M059J (cell line): ENCODE data around the gene MYH9. TPM values are rescaled to one million over a fixed set of nuclear protein-coding genes. Genes with fewer than 3 reads are reported as not detected.

Source experiments
- DNase-seq: peaks from one replicate; pipeline ENCODE4 v3.0.0-alpha.2; 2012; ENCODE audit warnings: low read depth
- total RNA-seq: library from RNA; depleted of rRNA; stranded (reverse); fragments of >200 nt; shearing (Covaris generic); gene quantifications from 2 replicates; pipeline ENCODE4 v1.2.3, GENCODE V29; 2014

Gene MYH9
- total RNA-seq, 1 experiment from 2014 or later = 320 TPM

GRCh38 chr22:36247955-36248354 is 139.8 kb downstream of the MYH9 start:
- no peak for DNase-seq

GRCh38 chr22:36246718-36247117 is 141.0 kb downstream of the MYH9 start:
- no peak for DNase-seq

- no peak for DNase-seq
Observed at GRCh38 chr22:36245805-36246356, 141.9 kb downstream of the MYH9 start.

GRCh38 chr22:36244522-36245391 is 143.0 kb downstream of the MYH9 start:
- peak; percentile 27 for DNase-seq

- no peak for DNase-seq
Observed at GRCh38 chr22:36243986-36244385, 143.8 kb downstream of the MYH9 start.

- DNase-seq = peak; percentile 93
Observed at GRCh38 chr22:36239401-36240171, 148.2 kb downstream of the MYH9 start, which contains the start of gene APOL2. Gene APOL2 (minus strand): TSS chr22:36239527. CDS start chr22:36233162, 6,365 bp downstream.

DNA sequence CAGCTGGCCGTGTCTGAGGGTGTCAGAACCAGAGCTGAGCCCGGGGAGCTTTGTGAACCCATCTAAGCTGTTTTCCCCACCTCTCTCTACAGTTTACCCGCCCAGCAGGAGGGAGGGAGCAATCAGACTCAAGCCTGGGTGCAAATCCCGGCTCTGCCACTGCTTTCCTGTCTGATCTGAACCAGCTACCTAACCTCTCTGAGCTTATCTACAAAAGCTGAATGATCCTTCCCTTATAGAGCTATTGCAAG is 148.7 kb downstream of the MYH9 start:
- DNase-seq = no peak

DNA sequence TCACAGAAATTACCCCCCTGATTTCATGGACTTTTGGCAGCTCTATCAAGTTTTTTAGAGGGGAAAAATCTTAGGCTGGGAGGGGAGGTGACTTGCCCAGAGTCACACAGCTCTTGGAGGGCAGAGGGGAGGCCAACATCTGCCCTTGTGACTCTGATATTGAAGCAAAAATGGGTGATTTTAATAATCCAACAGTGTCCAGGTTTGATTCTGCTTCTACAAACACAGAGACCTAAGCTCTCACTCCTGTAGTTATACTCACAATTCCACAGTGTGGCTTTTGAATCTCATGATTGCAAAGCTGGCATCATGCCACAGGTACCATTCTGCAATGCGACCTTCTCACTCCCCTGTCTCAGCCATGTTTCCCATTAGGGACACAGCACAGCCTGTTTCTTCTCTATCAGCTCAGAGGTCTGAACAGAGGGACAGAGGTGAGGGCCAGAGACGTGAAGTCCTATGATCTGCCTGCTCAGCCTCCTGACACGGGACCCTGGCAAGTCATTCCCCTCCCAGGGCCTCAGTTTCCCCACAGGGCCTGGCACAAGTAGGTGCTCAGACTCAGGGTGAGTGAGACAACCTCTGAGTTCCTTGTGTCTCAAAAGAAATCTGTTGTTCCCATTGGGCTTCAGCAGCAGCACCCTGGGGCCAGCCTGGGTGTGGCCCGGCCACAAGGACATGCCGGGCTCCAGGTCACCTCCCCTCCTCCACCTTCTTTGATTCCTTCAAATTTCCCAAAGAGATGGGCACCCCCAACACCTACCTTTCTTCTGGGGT is 149.2 kb downstream of the MYH9 start:
- peak; percentile 24 for DNase-seq

GRCh38 chr22:36237462-36238372 is 150.1 kb downstream of the MYH9 start:
- peak; percentile 32 for DNase-seq

GRCh38 chr22:36236388-36237319 is 151.1 kb downstream of the MYH9 start:
- DNase-seq = no peak

GRCh38 chr22:36235585-36235984 is 152.2 kb downstream of the MYH9 start:
- DNase-seq = no peak

DNA sequence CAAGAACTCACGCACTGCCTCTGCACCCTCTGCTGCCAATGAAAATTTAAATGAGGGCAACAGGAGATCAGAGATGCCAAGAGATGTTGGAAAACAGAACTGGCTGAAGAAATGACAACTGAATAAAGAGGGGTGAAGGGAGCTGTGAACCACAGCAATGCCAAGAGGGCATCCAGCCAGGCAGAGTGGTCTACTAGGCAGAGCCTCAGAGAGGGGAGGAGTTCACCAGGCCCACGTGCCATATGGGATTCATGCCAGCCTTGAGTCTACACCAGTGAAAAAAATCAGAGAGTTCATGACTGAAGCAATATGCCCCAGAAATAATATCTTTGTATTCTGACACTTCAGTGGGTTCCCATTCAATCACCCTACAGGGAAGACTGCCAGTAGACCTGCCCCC is 152.8 kb downstream of the MYH9 start:
- no peak for DNase-seq

GRCh38 chr22:36234213-36234612 is 153.6 kb downstream of the MYH9 start:
- no peak for DNase-seq

DNA sequence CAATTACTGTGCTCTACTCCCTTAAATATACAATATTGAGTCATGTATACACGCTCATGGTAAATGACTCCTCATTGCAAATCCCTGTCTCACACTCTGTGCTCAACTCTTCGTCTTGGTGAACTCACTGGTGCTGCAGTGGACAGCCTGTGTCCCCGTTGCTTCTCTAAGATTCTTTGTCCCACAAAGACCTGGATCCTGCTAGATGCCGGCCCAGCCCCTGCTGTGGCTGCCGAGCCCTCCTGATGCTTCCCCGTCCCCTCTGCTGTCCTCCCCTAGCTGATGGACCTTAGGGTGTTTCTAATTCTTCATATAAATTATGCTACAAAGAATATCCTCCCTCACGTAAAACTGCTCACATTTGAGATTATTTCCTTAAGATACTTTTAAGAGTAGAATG is 154.0 kb downstream of the MYH9 start:
- DNase-seq = no peak

DNA sequence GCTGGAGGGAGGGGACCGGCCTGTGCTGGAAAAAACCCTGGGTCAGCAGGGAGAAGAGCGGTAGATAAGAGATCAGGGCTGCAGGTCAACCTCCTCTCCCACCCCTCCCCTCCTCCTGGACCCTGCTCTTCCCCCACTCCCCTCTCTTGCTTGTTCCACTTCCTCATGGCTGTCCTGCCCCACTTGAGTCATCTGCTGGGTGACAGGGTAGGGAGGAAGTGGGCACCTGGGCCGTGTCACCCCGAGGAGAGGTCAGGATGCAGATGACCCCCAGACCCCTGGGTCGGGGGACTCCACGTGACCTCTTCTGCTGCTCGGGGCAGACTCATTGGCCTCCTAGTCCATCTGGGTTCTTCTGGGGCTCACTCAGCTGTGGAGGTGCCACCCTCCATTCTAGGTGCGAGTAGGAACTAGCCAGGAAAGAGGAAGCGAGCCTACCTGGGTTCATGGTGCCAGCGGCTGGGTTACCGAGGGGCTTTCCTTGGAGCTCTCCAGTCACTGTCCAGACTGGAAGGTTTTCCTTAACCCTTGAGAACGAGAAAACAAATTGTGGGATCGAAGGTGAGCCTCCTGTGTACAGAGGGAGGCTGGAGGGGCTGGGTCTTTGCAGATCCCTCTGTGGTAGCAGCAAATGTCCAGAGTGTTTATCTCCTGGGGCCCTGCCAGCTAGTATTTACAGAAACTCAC is 154.9 kb downstream of the MYH9 start:
- no peak for DNase-seq
